K562 (cell line): ENCODE data around the gene HNRNPH1. TPM values are rescaled to one million over a fixed set of nuclear protein-coding genes. Genes with fewer than 3 reads are reported as not detected.

Experiments
- C11orf30 ChIP-seq: fragments of 450-650 bp; IDR thresholded peaks from 2 replicates; pipeline ENCODE4 v1.6.1; 2016; ENCODE audit warnings: low read depth, mild to moderate bottlenecking
- CREM ChIP-seq: IDR thresholded peaks from 2 replicates; pipeline ENCODE4 v1.6.1; 2014; ENCODE audit warnings: antibody characterized with exemption, low read depth
- E2F3 ChIP-seq: fragments of 250-450 bp; sonication (Bioruptor Pico); IDR thresholded peaks from 2 replicates; pipeline ENCODE4 v1.4.0; 2020; ENCODE audit warnings: mild to moderate bottlenecking
- FOXJ3 ChIP-seq: sonication (generic); formaldehyde crosslinking; IDR thresholded peaks from 2 replicates; pipeline ENCODE4 v1.4.0; 2020; ENCODE audit warnings: mild to moderate bottlenecking, missing genetic modification reagents
- GATA2 ChIP-seq: sonication (generic); formaldehyde crosslinking; IDR thresholded peaks from 2 replicates; pipeline ENCODE4 v1.4.0; 2020; ENCODE audit warnings: mild to moderate bottlenecking, missing genetic modification reagents
- HMG20B ChIP-seq: fragments of 250-450 bp; sonication (Bioruptor Pico); IDR thresholded peaks from 2 replicates; pipeline ENCODE4 v1.5.0; 2021; ENCODE audit warnings: mild to moderate bottlenecking
- HOXB6 ChIP-seq: fragments of 250-450 bp; sonication (Bioruptor Pico); IDR thresholded peaks from 2 replicates; pipeline ENCODE4 v1.5.1; 2022; ENCODE audit warnings: mild to moderate bottlenecking, borderline replicate concordance
- LCOR ChIP-seq: sonication (generic); formaldehyde crosslinking; IDR thresholded peaks from 2 replicates; pipeline ENCODE4 v1.8.0; 2022; ENCODE audit warnings: mild to moderate bottlenecking, missing genetic modification reagents
- MAFG ChIP-seq: fragments of 450-650 bp; conservative IDR thresholded peaks from 2 replicates; pipeline ENCODE4 v1.6.1; 2016; ENCODE audit warnings: missing genetic modification characterization, missing compliant biosample characterization
- POLR2AphosphoS5 ChIP-seq: IDR thresholded peaks from 2 replicates; pipeline ENCODE4 v1.6.1; 2011; ENCODE audit warnings: mild to moderate bottlenecking, low read depth, low read length, moderate library complexity; ENCODE audit not compliant: control insufficient read depth, insufficient read depth
- POLR2H ChIP-seq: IDR thresholded peaks from 2 replicates; pipeline ENCODE4 v1.6.1; 2016; ENCODE audit warnings: missing genetic modification characterization, low read depth, mild to moderate bottlenecking, control low read depth, missing compliant biosample characterization, moderate library complexity
- SRSF1 ChIP-seq: fragments of 200-400 bp; formaldehyde crosslinking; IDR thresholded peaks from 2 replicates; pipeline ENCODE4 v1.6.1; 2017; ENCODE audit warnings: mild to moderate bottlenecking, low read depth, low read length, moderate library complexity
- TAF1 ChIP-seq: IDR thresholded peaks from 2 replicates; pipeline ENCODE4 v1.6.1; 2011; ENCODE audit warnings: mild to moderate bottlenecking, low read length, moderate library complexity; ENCODE audit not compliant: insufficient read depth, control insufficient read depth, severe bottlenecking; ENCODE audit errors: extremely low read depth
- TAF9B ChIP-seq: fragments of 450-650 bp; IDR thresholded peaks from 2 replicates; pipeline ENCODE4 v1.6.1; 2018; ENCODE audit warnings: mild to moderate bottlenecking; ENCODE audit not compliant: partially characterized antibody
- XRCC5 ChIP-seq: fragments of 200-400 bp; formaldehyde crosslinking; IDR thresholded peaks from 2 replicates; pipeline ENCODE4 v1.6.1; 2017; ENCODE audit warnings: low read depth, mild to moderate bottlenecking, low read length
- ZFX ChIP-seq: sonication (generic); formaldehyde crosslinking; IDR thresholded peaks from 2 replicates; pipeline ENCODE4 v1.8.0; 2022; ENCODE audit warnings: mild to moderate bottlenecking, missing genetic modification reagents, moderate library complexity
- ZNF23 ChIP-seq: fragments of 250-450 bp; sonication (Bioruptor Pico); IDR thresholded peaks from 2 replicates; pipeline ENCODE4 v1.4.0; 2020; ENCODE audit warnings: mild to moderate bottlenecking
- ZNF41 ChIP-seq: fragments of 250-450 bp; sonication (Bioruptor Pico); conservative IDR thresholded peaks from 2 replicates; pipeline ENCODE4 v1.4.0; 2020; ENCODE audit warnings: mild to moderate bottlenecking
- ZNF431 ChIP-seq: sonication (generic); formaldehyde crosslinking; IDR thresholded peaks from 2 replicates; pipeline ENCODE4 v1.8.0; 2022; ENCODE audit warnings: mild to moderate bottlenecking, missing genetic modification reagents
- ZNF589 ChIP-seq: fragments of 200-800 bp; sonication (Bioruptor generic); IDR thresholded peaks from 2 replicates; pipeline ENCODE4 v1.6.1; 2016; ENCODE audit warnings: low read depth, missing genetic modification characterization, missing compliant biosample characterization
- ZNF707 ChIP-seq: fragments of 250-450 bp; sonication (Bioruptor Pico); conservative IDR thresholded peaks from 2 replicates; pipeline ENCODE4 v1.8.0; 2022; ENCODE audit warnings: inconsistent platforms, mild to moderate bottlenecking, moderate library complexity
- polyA plus RNA-seq, 8 experiments: library from polyadenylated mRNA; depleted of rRNA in 4 of 8; stranded (reverse) in 5 of 8; unstranded in 3 of 8; fragments of >200 nt; fragmentation: Nextera tagmentation in 2 of 8; fragmentation: Illumina TruSeq in 1 of 8; extraction: Ambion mirVana in 2 of 8; extraction: Trizol in 1 of 8; gene quantifications; 2 replicates each; pipeline versions ENCODE4 v1.2.1 to v1.2.3, GENCODE V29; 2011 to 2014; ENCODE audit warnings: inconsistent platforms in 1 of 8, missing spikeins in 1 of 8
- total RNA-seq, 7 experiments: library from RNA; depleted of rRNA in 6 of 7; stranded (reverse); fragments of >200 nt in 6 of 7; fragmentation: Illumina TruSeq in 2 of 7; extraction: Trizol in 2 of 7; gene quantifications; 2 replicates each; pipeline versions ENCODE4 v1.2.1 to v1.2.3, GENCODE V29; 2011 to 2021; ENCODE audit warnings: low replicate concordance in 1 of 7
- TF ChIP-seq, protein P1 (sequence below), 2 experiments: fragments of 250-450 bp in 1 of 2; fragments of 450-650 bp in 1 of 2; sonication (Bioruptor Pico) in 1 of 2; IDR thresholded peaks; 2 replicates each; pipeline versions ENCODE4 v1.6.1 to v1.8.0; 2016 to 2021; ENCODE audit warnings: mild to moderate bottlenecking in 2 of 2, moderate library complexity in 2 of 2, missing compliant biosample characterization in 1 of 2, missing genetic modification characterization in 1 of 2
- TF ChIP-seq, protein P2 (sequence below): fragments of 250-450 bp; sonication (Bioruptor Pico); IDR thresholded peaks from 2 replicates; pipeline ENCODE4 v1.4.0; 2020
- TF ChIP-seq, protein P3 (sequence below): fragments of 250-450 bp; sonication (Bioruptor Pico); IDR thresholded peaks from 2 replicates; pipeline ENCODE4 v1.5.0; 2022; ENCODE audit warnings: mild to moderate bottlenecking

HNRNPH1 gene
- total and polyA plus RNA-seq, 9 of the 15 experiments (the other 6 are each of a cell fraction or from before 2014, with no cell fraction given) = 103 to 656 (median 561) TPM

DNA sequence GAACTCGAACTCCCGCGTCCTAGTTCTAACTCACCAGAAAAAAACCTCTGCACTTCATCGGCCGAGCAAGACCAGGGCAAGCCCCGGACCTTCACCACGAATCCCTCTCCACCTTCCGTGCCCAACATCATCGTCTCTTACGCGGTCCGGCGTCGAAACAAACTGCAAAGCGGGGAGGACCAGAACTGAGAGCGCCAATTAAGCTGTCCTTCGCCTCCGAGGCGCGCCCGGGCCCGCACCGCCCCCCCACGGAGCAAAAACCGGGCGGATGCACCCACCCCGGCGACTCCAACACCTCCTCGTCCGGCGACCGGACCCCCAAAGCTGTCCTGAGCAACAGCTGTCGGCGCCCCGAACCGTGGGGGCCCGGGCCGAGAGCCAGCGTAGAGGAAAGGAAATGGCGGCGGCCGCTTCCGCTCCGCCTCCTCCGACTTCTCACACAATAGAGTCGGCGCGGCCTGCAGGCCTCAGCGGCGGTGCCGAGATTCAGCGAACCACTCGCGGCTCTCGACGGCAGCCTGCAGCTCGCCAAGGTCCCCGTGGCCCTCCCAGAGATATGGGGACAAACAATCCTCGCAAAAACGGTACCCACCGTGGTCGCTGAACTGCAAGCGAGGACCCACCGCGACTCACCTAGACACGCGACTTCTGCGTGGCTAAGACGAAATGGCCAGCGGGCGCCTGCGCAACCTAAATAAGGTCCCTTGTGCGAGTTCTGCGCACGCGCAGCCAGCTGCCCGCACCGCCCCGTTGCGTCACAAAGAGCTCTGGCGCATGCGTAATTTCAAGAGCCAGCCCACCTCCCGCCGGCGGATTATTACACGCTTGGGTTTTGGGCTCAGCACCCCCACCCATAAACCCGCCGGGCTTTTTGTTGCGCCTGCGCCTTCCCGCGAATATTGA lies at the start of gene HNRNPH1 (continued):
- TF ChIP-seq TAF1 = peak; percentile 93
- no peak for TF ChIP-seq ZNF23
- TF ChIP-seq HOXB6 (CRISPR knock-in tag) = no peak
- TF ChIP-seq ZNF431 (CRISPR knock-in tag) = peak; percentile 31; the same call in 1 of the 2 replicates
- 0 out of 2 replicates have a peak, but pooled peaks have one; percentile 13 for TF ChIP-seq E2F3 (CRISPR knock-in tag)
- TF ChIP-seq, protein P1, sequence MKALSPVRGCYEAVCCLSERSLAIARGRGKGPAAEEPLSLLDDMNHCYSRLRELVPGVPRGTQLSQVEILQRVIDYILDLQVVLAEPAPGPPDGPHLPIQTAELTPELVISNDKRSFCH (CRISPR knock-in tag; IDR thresholded peaks at IDR 0.05) = no peak
- TF ChIP-seq, protein P1 (tag; IDR thresholded peaks at IDR 0.05) = peak; percentile 31; the same call in 1 of the 2 replicates
- peak; percentile 45; the same call in 1 of the 2 replicates for TF ChIP-seq HMG20B (CRISPR knock-in tag)
- no peak for TF ChIP-seq ZNF41
- peak; percentile 74 for TF ChIP-seq TAF9B
- peak; percentile 97 for TF ChIP-seq POLR2AphosphoS5
- TF ChIP-seq SRSF1 = peak; percentile 95; the same call in 1 of the 2 replicates
- peak; percentile 55 for TF ChIP-seq XRCC5
- TF ChIP-seq, protein P2, sequence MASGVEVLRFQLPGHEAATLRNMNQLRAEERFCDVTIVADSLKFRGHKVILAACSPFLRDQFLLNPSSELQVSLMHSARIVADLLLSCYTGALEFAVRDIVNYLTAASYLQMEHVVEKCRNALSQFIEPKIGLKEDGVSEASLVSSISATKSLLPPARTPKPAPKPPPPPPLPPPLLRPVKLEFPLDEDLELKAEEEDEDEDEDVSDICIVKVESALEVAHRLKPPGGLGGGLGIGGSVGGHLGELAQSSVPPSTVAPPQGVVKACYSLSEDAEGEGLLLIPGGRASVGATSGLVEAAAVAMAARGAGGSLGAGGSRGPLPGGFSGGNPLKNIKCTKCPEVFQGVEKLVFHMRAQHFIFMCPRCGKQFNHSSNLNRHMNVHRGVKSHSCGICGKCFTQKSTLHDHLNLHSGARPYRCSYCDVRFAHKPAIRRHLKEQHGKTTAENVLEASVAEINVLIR = peak; percentile 55
- no peak for TF ChIP-seq ZNF707
- TF ChIP-seq LCOR = peak; percentile 58; the same call in 1 of the 2 replicates
- TF ChIP-seq C11orf30 = no peak
- no peak for TF ChIP-seq GATA2 (CRISPR knock-in tag)
- TF ChIP-seq CREM = peak; percentile 80
- TF ChIP-seq FOXJ3 (CRISPR knock-in tag) = no peak
- no peak for TF ChIP-seq ZNF589 (CRISPR knock-in tag)
- TF ChIP-seq, protein P3, sequence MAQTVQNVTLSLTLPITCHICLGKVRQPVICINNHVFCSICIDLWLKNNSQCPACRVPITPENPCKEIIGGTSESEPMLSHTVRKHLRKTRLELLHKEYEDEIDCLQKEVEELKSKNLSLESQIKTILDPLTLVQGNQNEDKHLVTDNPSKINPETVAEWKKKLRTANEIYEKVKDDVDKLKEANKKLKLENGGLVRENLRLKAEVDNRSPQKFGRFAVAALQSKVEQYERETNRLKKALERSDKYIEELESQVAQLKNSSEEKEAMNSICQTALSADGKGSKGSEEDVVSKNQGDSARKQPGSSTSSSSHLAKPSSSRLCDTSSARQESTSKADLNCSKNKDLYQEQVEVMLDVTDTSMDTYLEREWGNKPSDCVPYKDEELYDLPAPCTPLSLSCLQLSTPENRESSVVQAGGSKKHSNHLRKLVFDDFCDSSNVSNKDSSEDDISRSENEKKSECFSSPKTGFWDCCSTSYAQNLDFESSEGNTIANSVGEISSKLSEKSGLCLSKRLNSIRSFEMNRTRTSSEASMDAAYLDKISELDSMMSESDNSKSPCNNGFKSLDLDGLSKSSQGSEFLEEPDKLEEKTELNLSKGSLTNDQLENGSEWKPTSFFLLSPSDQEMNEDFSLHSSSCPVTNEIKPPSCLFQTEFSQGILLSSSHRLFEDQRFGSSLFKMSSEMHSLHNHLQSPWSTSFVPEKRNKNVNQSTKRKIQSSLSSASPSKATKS (CRISPR knock-in tag) = no peak
- peak; percentile 98 for TF ChIP-seq POLR2H
- TF ChIP-seq MAFG (tag) = no peak
- peak; percentile 90 for TF ChIP-seq ZFX
